GM21526 (cell line): ENCODE results near the gene FIGLA.
"Not testable (repeated sequence)": the region's sequence is repeated elsewhere in the genome, so short reads cannot be mapped to it uniquely, and the experiment has no call there.

ENCODE experiments used
- ATAC-seq: cut with Tn5 transposase; IDR thresholded peaks from one replicate; pipeline ENCODE4 v1.9.1; 2021; ENCODE audit warnings: moderate library complexity; ENCODE audit not compliant: unreplicated experiment, low FRiP score

Gene FIGLA

GRCh38 chr2:70808983-70809958 is 18.8 kb upstream of the FIGLA start:
- ATAC-seq, result no peak

- ATAC-seq, result no peak
Observed at GRCh38 chr2:70807828-70808118, 17.3 kb upstream of the FIGLA start.

- no peak for ATAC-seq
Observed at GRCh38 chr2:70807102-70807827, 16.8 kb upstream of the FIGLA start.

GRCh38 chr2:70806620-70807019 is 16.2 kb upstream of the FIGLA start:
- ATAC-seq, result no peak

- no peak for ATAC-seq
Observed at GRCh38 chr2:70806013-70806412, 15.6 kb upstream of the FIGLA start.

- ATAC-seq, result no peak
Observed at GRCh38 chr2:70801607-70802263, 11.3 kb upstream of the FIGLA start.

- ATAC-seq, result no peak
Observed at GRCh38 chr2:70799706-70800105, 9.3 kb upstream of the FIGLA start.

GRCh38 chr2:70797996-70798395 is 7.6 kb upstream of the FIGLA start:
- ATAC-seq, result not testable (repeated sequence)

- ATAC-seq, result no peak
Observed at GRCh38 chr2:70797506-70797905, 7.1 kb upstream of the FIGLA start.

- no peak for ATAC-seq
Observed at GRCh38 chr2:70796262-70796661, 5.8 kb upstream of the FIGLA start.

- no peak for ATAC-seq
Observed at GRCh38 chr2:70795164-70795995, 4.9 kb upstream of the FIGLA start.

GRCh38 chr2:70793450-70793849 is 3.0 kb upstream of the FIGLA start:
- ATAC-seq, result no peak

- no peak for ATAC-seq
Observed at GRCh38 chr2:70789304-70790135, 923 bp downstream of the FIGLA start.

GRCh38 chr2:70785137-70785911 is 5.1 kb downstream of the FIGLA start:
- ATAC-seq, result no peak

- no peak for ATAC-seq
Observed at GRCh38 chr2:70784320-70784719, 6.1 kb downstream of the FIGLA start.

- no peak for ATAC-seq
Observed at GRCh38 chr2:70779911-70780545, 10.4 kb downstream of the FIGLA start.

- ATAC-seq, result no peak
Observed at GRCh38 chr2:70779491-70779890, 11.0 kb downstream of the FIGLA start.

- ATAC-seq, result no peak
Observed at GRCh38 chr2:70778676-70779075, 11.8 kb downstream of the FIGLA start.
